GM19438 (cell line): ENCODE measurements around the gene HTR3C.

Experiments
- ATAC-seq: cut with Tn5 transposase; IDR thresholded peaks from one replicate; pipeline ENCODE4 v1.9.1; 2021; ENCODE audit warnings: low read depth; ENCODE audit not compliant: unreplicated experiment

Gene HTR3C

GRCh38 chr3:184082465-184082864 is 29.6 kb downstream of the HTR3C start:
- ATAC-seq = no peak

- ATAC-seq = no peak
Measured at GRCh38 chr3:184085389-184085852, 32.6 kb downstream of the HTR3C start.

DNA sequence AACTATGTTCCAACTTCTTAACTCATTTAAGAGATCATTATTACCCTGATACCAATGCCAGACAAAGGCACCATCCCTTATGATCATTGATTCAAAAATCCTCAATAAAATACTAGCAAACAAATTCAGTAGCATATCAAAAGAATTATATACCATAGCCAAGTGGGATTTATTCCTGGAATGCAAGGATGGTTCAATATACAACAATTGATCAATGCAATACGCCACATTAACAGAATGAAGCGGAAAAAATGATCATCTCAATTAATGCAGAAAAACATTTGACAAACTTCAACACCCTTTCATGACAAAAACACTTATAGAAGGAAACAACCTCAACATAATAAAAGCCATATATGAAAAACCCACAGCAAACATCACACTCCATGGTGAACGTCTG is 39.4 kb downstream of the HTR3C start:
- no peak for ATAC-seq

GRCh38 chr3:184096811-184097383 is 44.0 kb downstream of the HTR3C start, which contains the start of gene HTR3E:
Gene HTR3E (plus strand): TSS chr3:184097064. CDS start chr3:184097530, 466 bp downstream.
- ATAC-seq = no peak

DNA sequence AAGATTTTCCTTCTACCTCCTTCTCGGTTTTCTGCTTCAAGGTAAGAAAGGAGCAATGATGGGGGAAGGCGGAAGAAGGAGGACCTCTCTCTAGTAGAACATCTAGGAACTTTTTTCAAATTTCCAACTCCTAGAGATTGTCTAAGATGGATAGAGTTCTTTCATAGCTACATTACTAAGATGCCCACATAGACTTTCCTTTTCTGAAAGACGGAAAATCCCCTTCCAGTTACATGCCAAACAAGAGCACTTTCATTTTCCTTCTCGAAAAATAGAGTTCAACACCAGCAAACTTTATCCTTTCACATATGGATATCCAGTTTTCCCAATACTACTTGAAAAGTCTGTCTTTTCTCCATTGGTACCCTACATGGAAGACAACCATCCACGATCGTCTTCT is 44.7 kb downstream of the HTR3C start:
- no peak for ATAC-seq

GRCh38 chr3:184099806-184100686 is 47.2 kb downstream of the HTR3C start:
- ATAC-seq = no peak
